ENCODE measurements around the gene HRH1.
"Not testable (repeated sequence)": the region's sequence is repeated elsewhere in the genome, so short reads cannot be mapped to it uniquely, and the experiment has no call there.

Gene HRH1, protein sequence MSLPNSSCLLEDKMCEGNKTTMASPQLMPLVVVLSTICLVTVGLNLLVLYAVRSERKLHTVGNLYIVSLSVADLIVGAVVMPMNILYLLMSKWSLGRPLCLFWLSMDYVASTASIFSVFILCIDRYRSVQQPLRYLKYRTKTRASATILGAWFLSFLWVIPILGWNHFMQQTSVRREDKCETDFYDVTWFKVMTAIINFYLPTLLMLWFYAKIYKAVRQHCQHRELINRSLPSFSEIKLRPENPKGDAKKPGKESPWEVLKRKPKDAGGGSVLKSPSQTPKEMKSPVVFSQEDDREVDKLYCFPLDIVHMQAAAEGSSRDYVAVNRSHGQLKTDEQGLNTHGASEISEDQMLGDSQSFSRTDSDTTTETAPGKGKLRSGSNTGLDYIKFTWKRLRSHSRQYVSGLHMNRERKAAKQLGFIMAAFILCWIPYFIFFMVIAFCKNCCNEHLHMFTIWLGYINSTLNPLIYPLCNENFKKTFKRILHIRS

DNA sequence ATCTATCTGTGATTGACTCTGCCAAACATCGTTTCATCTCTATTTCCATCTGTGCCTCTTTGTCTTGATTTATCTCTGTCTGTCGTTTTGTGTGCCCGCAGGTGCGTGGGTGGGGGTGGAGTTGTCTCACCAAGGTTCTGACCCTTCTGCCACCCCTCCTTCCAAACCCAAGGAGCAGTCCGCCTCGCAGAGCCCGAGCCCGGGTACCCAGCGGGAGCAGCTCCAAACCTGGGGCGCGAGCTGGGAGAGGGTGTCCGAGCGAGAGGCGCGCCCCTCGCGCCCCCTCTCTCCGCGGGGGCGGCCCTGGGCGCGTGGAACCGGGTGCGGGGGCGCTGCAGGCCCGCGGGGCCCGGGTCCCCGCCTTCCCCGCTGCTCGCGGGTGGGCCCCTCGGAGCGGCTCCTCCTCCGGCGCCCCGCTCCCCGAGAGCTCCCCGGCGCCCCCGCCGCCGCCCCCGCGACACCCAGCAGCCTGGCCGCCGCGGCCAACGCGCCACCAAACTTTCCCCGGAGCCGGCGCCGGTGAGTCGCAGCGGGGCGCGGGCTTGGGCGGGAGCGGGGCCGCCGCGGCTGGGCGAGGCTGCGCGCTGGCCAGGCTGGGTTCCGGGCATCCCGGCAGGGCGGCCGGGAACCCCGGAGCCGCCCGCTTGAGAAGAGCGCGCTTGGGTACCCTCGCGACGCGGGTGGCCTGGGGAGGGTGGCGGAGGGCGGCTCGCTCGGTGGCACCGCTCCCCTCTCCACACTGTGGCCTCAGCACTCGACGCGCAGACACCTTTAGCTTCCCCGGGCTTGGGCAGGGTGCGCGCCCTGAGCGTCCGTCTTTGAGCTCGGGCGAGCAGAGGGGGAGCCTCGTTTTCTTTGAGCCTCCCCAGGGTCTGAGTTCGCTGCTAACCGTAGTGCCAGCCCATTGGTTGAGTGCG lies at the start of gene HRH1:
Gene HRH1 (plus strand): TSS at position 458 of the 917 bp plus-strand sequence. CDS start 104,545 bp downstream, outside the sequence.
- peak; percentile 23 for DNase-seq

DNA sequence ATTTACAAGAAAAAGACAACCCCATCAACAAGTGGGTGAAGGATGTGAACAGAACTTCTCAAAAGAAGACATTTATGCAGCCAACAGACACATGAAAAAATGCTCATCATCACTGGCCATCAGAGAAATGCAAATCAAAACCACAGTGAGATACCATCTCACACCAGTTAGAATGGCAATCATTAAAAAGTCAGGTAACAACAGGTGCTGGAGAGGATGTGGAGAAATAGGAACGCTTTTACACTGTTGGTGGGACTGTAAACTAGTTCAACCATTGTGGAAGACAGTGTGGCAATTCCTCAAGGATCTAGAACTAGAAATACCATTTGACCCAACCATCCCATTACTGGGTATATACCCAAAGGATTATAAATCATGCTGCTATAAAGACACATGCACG lies 41.0 kb upstream of the HRH1 start:
- DNase-seq = not testable (repeated sequence)

GRCh38 chr3:11115548-11115947 lies 38.7 kb upstream of the HRH1 start:
- no peak for DNase-seq

DNA sequence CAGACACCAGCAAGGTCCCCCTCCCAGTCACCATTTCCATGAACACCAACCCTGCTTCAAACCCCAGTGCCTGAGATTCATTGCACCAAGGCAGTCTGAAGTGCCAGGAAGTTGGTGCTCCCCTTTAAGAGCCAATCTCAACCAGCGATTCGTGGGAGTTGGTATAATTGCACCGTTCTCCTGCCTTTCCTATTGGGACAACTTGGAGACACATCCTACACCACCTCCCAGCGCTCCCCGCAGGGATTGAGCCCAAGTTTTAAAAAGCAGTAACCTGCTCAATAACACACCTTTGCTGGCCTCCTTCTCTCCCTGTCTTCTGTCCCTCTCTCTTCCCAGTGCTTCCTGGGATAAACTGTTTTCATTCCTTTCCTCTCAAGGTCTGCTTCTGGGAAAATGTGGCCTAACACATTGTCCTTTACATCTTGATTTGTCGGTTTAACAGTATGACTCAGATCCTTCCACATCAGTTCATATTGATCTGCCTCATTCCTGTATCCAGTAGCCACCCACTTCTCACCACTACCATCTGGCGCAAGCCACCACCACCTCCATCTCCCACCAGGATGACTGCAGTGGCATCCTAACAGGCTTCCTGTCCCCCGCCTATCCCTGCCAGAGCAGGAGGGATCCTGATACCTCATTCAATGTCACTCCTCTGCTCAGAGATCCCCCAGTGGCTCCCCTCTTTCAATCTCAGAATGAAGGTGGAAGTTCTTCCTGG lies 37.8 kb upstream of the HRH1 start:
- peak; percentile 3 for DNase-seq

DNA sequence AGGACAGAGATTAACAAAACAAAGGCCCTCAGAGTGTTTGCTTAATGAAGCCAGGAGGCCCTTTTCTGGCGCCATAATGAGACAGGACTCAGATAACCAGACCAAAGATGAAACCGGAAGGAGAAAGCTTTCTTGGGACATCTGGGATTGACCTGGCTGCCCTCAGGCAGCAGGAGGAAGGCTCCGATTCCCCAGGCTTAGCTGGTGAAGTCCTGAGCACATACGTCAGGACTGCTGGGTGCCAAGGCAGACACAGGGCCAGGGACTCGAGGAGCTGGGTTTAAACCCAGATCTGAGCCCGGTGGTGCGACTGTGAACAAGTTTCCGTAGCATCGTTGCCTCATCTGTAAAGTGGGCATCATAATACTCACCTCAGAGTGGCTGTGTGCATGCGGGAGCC lies 36.7 kb upstream of the HRH1 start:
- no peak for DNase-seq

- peak; percentile 79 for DNase-seq
Measured at GRCh38 chr3:11118181-11118682, 36.1 kb upstream of the HRH1 start.

- no peak for DNase-seq
Measured at GRCh38 chr3:11120091-11120805, 34.0 kb upstream of the HRH1 start.

DNA sequence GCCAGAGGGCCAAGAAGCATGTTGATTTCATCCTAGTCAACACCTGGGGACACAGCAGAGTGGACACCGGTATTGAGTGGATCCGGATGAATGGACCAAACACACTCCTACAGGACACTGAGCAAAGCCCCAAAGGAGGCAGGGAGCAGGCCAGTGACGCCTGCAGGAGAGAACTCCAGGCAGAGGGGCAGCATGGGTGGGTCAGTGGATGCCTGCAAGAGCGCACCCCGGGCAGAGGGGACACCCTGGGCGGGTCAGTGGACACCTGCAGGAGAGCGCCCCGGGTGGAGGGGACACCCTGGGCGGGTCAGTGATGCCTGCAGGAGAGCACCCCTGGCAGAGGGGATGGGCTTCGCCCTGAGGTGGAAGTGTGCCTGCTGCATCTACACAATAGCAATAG lies 27.6 kb upstream of the HRH1 start:
- DNase-seq = no peak

DNA sequence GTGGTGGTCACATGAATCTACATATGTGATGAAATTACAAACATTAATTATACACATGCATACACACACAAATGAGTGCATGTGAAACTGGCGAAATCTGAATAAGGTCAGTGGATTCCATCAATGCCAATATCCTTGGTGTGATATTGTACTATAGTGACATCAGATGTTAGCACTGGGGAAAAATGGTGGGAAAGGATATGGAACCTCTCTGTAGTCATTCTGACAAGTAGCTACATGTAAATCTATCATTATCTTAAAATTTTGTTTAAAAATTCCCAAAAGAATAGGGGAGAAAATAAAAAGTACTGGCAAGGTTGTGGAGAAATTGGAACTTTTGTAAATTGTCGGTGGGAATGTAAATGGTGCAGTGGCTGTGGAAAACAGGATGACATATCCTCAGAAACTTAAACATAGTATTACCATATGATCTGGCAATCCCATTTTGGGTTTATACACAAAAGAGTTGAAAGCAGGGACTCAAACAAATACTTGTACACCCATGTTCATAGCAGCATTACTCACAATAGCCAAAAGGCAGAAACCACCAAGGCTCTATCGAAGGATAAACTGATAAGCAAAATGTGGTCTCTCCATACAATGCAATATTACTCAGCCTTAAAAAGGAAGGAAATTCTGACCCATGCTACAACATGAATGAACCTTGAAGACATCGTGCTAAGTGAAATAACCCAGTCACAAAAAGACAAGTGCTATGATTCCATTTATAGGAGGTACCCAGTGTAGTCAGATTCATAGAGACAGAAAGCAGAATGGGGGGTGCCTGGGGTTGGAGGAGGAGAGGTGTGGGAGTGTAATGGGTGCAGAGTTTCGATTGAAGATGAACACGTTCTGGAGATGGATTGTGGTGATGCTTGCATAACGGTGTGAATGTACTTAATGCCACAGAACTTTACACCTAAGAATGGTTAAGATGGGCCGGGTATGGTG lies 25.3 kb upstream of the HRH1 start:
- no peak for DNase-seq

GRCh38 chr3:11130385-11130784 lies 23.9 kb upstream of the HRH1 start:
- DNase-seq = no peak

GRCh38 chr3:11131371-11131770 lies 22.9 kb upstream of the HRH1 start:
- DNase-seq = no peak

- DNase-seq = not testable (repeated sequence)
Measured at GRCh38 chr3:11131886-11132285, 22.4 kb upstream of the HRH1 start.

DNA sequence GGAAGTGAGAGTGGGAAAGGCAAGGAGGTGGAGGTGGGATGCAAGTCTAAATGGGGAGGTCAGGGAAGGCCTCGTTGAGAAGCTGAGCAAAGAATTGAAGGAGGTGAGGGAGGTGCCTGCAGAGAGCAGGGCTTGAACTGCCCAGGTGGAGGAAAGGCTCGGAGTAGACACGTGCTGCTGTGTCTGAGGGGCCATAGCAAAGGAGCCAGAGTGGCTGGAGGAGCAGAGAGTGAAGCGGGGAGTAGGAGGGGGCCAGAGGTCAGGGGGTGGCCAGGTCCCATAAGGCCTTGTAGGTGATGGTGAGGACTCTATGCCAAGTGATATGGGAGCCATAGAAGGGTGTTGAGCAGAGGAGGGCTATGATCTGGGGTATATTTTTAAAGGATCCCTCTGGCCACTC lies 21.4 kb upstream of the HRH1 start:
- DNase-seq = no peak

DNA sequence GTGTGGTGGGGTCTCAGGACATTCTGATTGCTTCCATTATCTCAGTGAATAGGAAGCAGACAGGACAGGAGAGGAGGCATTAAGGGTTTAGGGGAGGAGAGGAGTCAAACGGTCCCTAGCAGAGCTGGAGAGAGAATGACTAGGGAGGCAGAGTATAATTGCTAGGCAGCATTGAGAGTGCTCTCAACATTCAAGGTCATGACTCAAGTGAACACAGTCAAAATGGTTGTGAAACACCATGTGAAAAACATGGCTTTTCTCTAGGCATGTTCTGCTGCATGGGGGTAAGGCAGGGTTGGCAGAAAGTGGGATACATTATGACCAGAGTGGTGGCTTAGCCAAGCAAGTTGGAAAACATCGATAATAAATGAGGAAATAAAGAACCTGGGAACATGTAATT lies 19.5 kb upstream of the HRH1 start:
- peak; percentile 51 for DNase-seq

DNA sequence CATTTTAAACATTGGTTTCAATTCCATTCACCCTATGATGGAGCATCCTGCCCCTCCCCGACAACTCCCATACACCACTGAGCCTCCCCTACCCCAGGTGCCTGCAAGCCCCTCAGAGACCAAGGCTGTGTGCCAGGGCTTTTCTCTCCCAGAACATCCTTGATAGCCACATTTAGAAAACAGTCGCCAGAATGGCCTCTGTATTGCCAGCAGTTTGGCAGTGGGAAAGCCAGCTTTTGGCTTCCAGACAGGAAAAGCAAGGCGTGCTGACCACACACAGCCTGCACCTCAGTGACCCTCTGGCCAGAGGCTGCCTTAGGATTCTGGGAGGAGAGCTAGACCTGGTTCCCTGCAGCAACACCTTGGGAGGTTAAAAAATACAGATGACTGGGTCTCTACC lies 18.2 kb upstream of the HRH1 start:
- peak; percentile 32 for DNase-seq

DNA sequence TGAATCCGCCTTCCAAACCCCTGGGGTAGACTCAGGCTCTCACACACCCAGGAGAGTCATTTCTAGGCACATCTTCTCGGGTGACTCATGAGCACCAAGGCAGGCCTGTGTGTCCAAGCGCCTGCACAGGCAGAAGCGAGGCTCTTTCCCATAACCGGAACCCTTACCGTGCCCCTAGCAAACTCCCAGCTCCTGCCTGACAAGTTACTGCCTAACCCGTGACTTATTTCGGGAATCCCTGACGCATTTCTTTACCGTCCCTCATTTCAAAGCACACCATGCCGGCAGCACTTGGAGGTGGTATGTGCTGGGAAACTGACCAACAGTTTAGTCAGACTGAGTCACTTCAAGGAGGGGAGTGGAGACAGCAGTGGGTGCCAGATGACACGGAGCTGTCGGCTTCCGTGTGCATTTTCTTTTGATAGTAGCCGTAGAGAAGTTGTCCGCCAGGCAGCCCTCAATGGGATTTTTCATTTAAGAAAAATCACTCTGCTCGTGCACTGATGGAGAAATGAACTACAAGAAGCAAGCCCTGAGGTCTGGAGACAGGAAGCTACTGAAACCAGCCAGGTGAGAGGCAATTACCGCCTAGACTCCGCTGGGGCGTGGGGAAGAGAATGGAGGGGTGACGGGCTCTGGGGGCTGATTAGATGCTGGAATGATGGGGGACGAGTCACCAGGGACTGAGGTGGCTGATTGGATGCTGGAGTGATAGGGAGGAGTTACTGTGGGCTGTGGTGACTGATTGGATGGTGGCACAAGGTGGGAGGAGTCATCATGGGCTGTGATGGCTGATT lies 17.3 kb upstream of the HRH1 start:
- DNase-seq = peak; percentile 100

DNA sequence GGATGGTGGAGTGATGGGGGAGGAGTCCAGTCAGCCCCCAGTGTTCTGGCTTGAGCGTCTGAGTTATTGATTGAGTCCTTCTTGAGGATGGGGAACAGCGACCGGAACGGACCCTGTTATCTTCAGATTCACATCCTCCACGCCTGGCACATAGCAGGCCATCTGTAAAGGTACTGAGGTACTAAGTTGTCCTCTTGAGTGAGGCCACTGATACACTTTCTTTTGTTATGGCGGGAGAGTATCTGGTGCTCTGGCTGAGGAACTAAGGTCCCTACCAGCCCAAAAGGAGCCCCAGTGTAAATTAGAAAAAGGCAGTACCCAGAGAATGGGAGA lies 16.7 kb upstream of the HRH1 start:
- DNase-seq = no peak

DNA sequence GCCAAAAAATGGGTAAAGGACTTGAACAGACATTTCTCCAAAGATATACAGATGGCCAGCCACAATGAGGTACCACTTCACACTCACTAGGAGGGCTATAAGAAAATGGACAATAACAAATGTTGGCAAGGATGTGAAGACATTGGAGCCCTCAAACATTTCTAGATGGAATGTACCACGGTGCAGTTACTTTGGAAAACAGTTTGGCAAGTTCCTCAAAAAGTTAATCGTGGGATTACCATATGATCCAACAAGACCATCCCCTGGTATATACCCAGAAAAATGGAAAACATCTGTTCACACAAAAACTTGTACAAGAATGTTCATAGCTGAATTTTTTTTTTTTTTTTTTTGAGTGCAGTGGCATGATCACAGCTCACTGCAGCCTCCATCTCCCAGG lies 15.9 kb upstream of the HRH1 start:
- DNase-seq = no peak

- DNase-seq = no peak
Measured at GRCh38 chr3:11140030-11140712, 14.1 kb upstream of the HRH1 start.

DNA sequence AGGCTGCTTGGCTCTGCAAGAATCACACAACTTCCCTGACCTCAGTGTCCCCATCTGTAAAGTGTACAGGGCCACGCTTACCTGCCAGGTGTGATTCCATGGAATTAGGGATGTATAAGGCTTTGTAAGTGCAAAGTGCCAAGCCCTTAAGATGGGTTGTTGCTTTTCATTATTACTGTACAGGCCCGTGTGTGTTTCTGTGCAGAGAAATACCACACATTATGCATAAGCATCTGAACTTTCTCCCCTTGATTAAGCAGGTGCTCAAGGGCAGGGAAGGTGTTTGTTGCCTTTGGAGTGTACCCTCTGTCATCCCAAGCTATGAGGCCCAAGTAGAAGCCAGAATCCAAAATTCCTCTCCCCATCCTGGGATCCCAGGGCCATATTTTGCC lies 13.6 kb upstream of the HRH1 start:
- no peak for DNase-seq

Data from HCEC 1CT (cell line).